ENCODE results near the gene MRTFA. TPM values are rescaled to one million over a fixed set of nuclear protein-coding genes. Genes with fewer than 3 reads are reported as not detected.

MRTFA gene
- total RNA-seq, 3 donors from 2014 or later (not counting 1 experiment from before 2014, with no cell fraction given), result 81.8 to 91.9 (median 83.5) TPM

- H3K4me1 Mint-ChIP-seq, result peaks cover 22 to 23% of the 10 kb centered on the region in 2 donors
- peaks cover 0 to 3% of the 10 kb centered on the region in 2 donors for H3K9me3 Mint-ChIP-seq
- Histone ChIP-seq H3K36me3 (ENCODE audit: control insufficient read depth, insufficient read depth, low read length) (peaks cover 12% of the 10 kb centered on the region), H3K9me3 (ENCODE audit: control insufficient read depth, insufficient read depth, low read length) (no peaks in the 10 kb centered on the region), H3K27me3 (ENCODE audit: control insufficient read depth, insufficient read depth, low read length) (no peaks in the 10 kb centered on the region), H3K4me3 (ENCODE audit: low read length) (no peak overlapping the region), H3K27ac (ENCODE audit: low read length) (no peak overlapping the region), H3K4me1 (ENCODE audit: control insufficient read depth, insufficient read depth, low read length) (no peaks in the 10 kb centered on the region)
- TF ChIP-seq CTCF (IDR thresholded peaks at IDR 0.05), result no peak
- H3K27ac Mint-ChIP-seq, result no peak overlapping the region
- ATAC-seq (no peak), DNase-seq (no peak)
- H3K4me3 Mint-ChIP-seq, result no peak overlapping the region
- H3K36me3 Mint-ChIP-seq, result no peaks in the 10 kb centered on the region
- intact Hi-C loops (cut with micrococcal nuclease), result no loop called here
- H3K27me3 Mint-ChIP-seq (ENCODE audit: low read depth in 2 of 2), result no peaks in the 10 kb centered on the region
- WGBS (ENCODE audit: insufficient coverage), result 97% methylated on average over 3 of the region's 4 CpGs
These were observed 88.8 kb downstream of the MRTFA start for GRCh38 chr22:40547729-40548143.

GRCh38 chr22:40544758-40545157 lies 91.8 kb downstream of the MRTFA start:
- H3K9me3 ChIP-seq (ENCODE audit: control insufficient read depth, insufficient read depth, low read length), result no peaks in the 10 kb centered on the region
- no peak for TF ChIP-seq CTCF (IDR thresholded peaks at IDR 0.05)
- H3K27me3 Mint-ChIP-seq (ENCODE audit: low read depth in 2 of 2), result no peaks in the 10 kb centered on the region
- peaks cover 3% of the 10 kb centered on the region for H3K36me3 ChIP-seq (ENCODE audit: control insufficient read depth, insufficient read depth, low read length)
- no peaks in the 10 kb centered on the region for H3K4me1 ChIP-seq (ENCODE audit: control insufficient read depth, insufficient read depth, low read length)
- H3K27me3 ChIP-seq (ENCODE audit: control insufficient read depth, insufficient read depth, low read length), result no peaks in the 10 kb centered on the region
- no peak overlapping the region for H3K4me3 ChIP-seq (ENCODE audit: low read length)
- H3K9me3 Mint-ChIP-seq, result no peaks in the 10 kb centered on the region
- H3K27ac Mint-ChIP-seq, result no peak overlapping the region
- no CpG with 5 or more reads among the region's 2 CpGs for WGBS (ENCODE audit: insufficient coverage)
- H3K4me3 Mint-ChIP-seq, result no peak overlapping the region
- H3K27ac ChIP-seq (ENCODE audit: low read length), result no peak overlapping the region
- intact Hi-C loops (cut with micrococcal nuclease), result no loop called here
- H3K36me3 Mint-ChIP-seq, result no peaks in the 10 kb centered on the region
- peaks cover 14 to 21% of the 10 kb centered on the region in 2 donors for H3K4me1 Mint-ChIP-seq
- DNase-seq (no peak), ATAC-seq (no peak)

GRCh38 chr22:40542821-40543540 lies 93.5 kb downstream of the MRTFA start:
- peaks cover 14% of the 10 kb centered on the region in 2 donors for H3K4me1 Mint-ChIP-seq
- no peaks in the 10 kb centered on the region for H3K27me3 ChIP-seq (ENCODE audit: control insufficient read depth, insufficient read depth, low read length)
- H3K9me3 Mint-ChIP-seq, result no peaks in the 10 kb centered on the region
- no peaks in the 10 kb centered on the region for H3K9me3 ChIP-seq (ENCODE audit: control insufficient read depth, insufficient read depth, low read length)
- no peak overlapping the region for H3K4me3 ChIP-seq (ENCODE audit: low read length)
- H3K36me3 ChIP-seq (ENCODE audit: control insufficient read depth, insufficient read depth, low read length), result peaks cover 3% of the 10 kb centered on the region
- no peaks in the 10 kb centered on the region for H3K4me1 ChIP-seq (ENCODE audit: control insufficient read depth, insufficient read depth, low read length)
- no peak for TF ChIP-seq CTCF (IDR thresholded peaks at IDR 0.05)
- DNase-seq (no peak), ATAC-seq (no peak)
- H3K36me3 Mint-ChIP-seq, result no peaks in the 10 kb centered on the region
- H3K27ac ChIP-seq (ENCODE audit: low read length), result no peak overlapping the region
- no peak overlapping the region for H3K4me3 Mint-ChIP-seq
- 93% methylated on average over 2 of the region's 2 CpGs for WGBS (ENCODE audit: insufficient coverage)
- H3K27ac Mint-ChIP-seq, result no peak overlapping the region
- no peaks in the 10 kb centered on the region for H3K27me3 Mint-ChIP-seq (ENCODE audit: low read depth in 2 of 2)
- intact Hi-C loops (cut with micrococcal nuclease), result no loop called here

- intact Hi-C loops (cut with micrococcal nuclease), result no loop called here
- Mint-ChIP-seq H3K4me1 (peaks cover 9 to 14% of the 10 kb centered on the region in 2 donors), H3K4me3 (no peak overlapping the region), H3K36me3 (no peaks in the 10 kb centered on the region), H3K27me3 (ENCODE audit: low read depth in 2 of 2) (no peaks in the 10 kb centered on the region), H3K9me3 (no peaks in the 10 kb centered on the region), H3K27ac (no peak overlapping the region)
- 70% methylated on average over 2 of the region's 2 CpGs for WGBS (ENCODE audit: insufficient coverage)
- Histone ChIP-seq H3K4me3 (ENCODE audit: low read length) (no peak overlapping the region), H3K4me1 (ENCODE audit: control insufficient read depth, insufficient read depth, low read length) (no peaks in the 10 kb centered on the region), H3K27ac (ENCODE audit: low read length) (no peak overlapping the region), H3K36me3 (ENCODE audit: control insufficient read depth, insufficient read depth, low read length) (no peaks in the 10 kb centered on the region), H3K9me3 (ENCODE audit: control insufficient read depth, insufficient read depth, low read length) (no peaks in the 10 kb centered on the region), H3K27me3 (ENCODE audit: control insufficient read depth, insufficient read depth, low read length) (no peaks in the 10 kb centered on the region)
- no peak for TF ChIP-seq CTCF (IDR thresholded peaks at IDR 0.05)
- DNase-seq (no peak), ATAC-seq (no peak)
These were observed 95.2 kb downstream of the MRTFA start for GRCh38 chr22:40541300-40541699.
